ENCODE results near the gene TAS2R16.

GRCh38 chr7:123003539-123004126 lies 8.1 kb upstream of the TAS2R16 start:
- TF ChIP-seq CTCF (IDR thresholded peaks at IDR 0.05; ENCODE audit: low read length) = no peak
- no peak for TF ChIP-seq EZH2 (optimal IDR thresholded peaks at IDR 0.05; ENCODE audit: low read depth, low read length)
- TF ChIP-seq EZH2phosphoT487 (IDR thresholded peaks at IDR 0.05; ENCODE audit: low read length) = no peak

Measured in MM.1S (cell line).